Stimulated activated naive CD4-positive, alpha-beta T cell treated with Interleukin-2 at 50 U/mL for 16 hours (primary cell): Measurements from ENCODE around the gene GOPC.
"Not testable (repeated sequence)": the region's sequence is repeated elsewhere in the genome, so short reads cannot be mapped to it uniquely, and the experiment has no call there.

ENCODE experiments used
- DNase-seq: peaks from one replicate; lab custom pipeline; 2025; lab: John Stamatoyannopoulos, UW

GOPC gene

GRCh38 chr6:117548797-117549301, 53.5 kb downstream of the GOPC start:
- peak; percentile 12 for DNase-seq

- peak; percentile 33 for DNase-seq
Measured at GRCh38 chr6:117547688-117548621, 54.4 kb downstream of the GOPC start.

- no peak for DNase-seq
Measured at GRCh38 chr6:117546674-117547073, 55.6 kb downstream of the GOPC start.

GRCh38 chr6:117545161-117545595, 57.1 kb downstream of the GOPC start:
- DNase-seq: no peak

- no peak for DNase-seq
Measured at GRCh38 chr6:117544716-117545115, 57.6 kb downstream of the GOPC start.

GRCh38 chr6:117542493-117542892, 59.8 kb downstream of the GOPC start:
- DNase-seq: no peak

- DNase-seq: no peak
Measured at GRCh38 chr6:117540670-117541069, 61.6 kb downstream of the GOPC start.

GRCh38 chr6:117538615-117539014, 63.7 kb downstream of the GOPC start:
- no peak for DNase-seq

- DNase-seq: no peak
Measured at GRCh38 chr6:117536317-117536716, 66.0 kb downstream of the GOPC start.

- no peak for DNase-seq
Measured at GRCh38 chr6:117534974-117535373, 67.3 kb downstream of the GOPC start.

- no peak for DNase-seq
Measured at GRCh38 chr6:117533775-117534174, 68.5 kb downstream of the GOPC start.

GRCh38 chr6:117531809-117532725, 70.2 kb downstream of the GOPC start:
- no peak for DNase-seq

GRCh38 chr6:117531346-117531745, 71.0 kb downstream of the GOPC start:
- no peak for DNase-seq

GRCh38 chr6:117530467-117531242, 71.7 kb downstream of the GOPC start:
- DNase-seq: no peak

- DNase-seq: no peak
Measured at GRCh38 chr6:117525607-117526006, 76.7 kb downstream of the GOPC start.

- DNase-seq: no peak
Measured at GRCh38 chr6:117521791-117522502, 80.4 kb downstream of the GOPC start.

GRCh38 chr6:117520603-117521395, 81.5 kb downstream of the GOPC start:
- no peak for DNase-seq

- DNase-seq: no peak
Measured at GRCh38 chr6:117518870-117519269, 83.4 kb downstream of the GOPC start.

GRCh38 chr6:117517995-117518394, 84.3 kb downstream of the GOPC start:
- DNase-seq: not testable (repeated sequence)

- DNase-seq: no peak
Measured at GRCh38 chr6:117515326-117515725, 87.0 kb downstream of the GOPC start.
